ENCODE data around the gene FBXL14. TPM values are rescaled to one million over a fixed set of nuclear protein-coding genes. Genes with fewer than 3 reads are reported as not detected.

Gene FBXL14
- total and polyA plus RNA-seq, 5 donors: 4.7 to 8.3 (median 7.8) TPM

GRCh38 chr12:1579651-1580435, 14.5 kb downstream of the FBXL14 start:
- Histone ChIP-seq H3K27ac (ENCODE audit: low read length) (no peak overlapping the region), H3K4me1 (ENCODE audit: control insufficient read depth, insufficient read depth, low read length) (peaks cover 13% of the 10 kb centered on the region), H3K9me3 (ENCODE audit: control insufficient read depth, low read length) (no peaks in the 10 kb centered on the region), H3K27me3 (ENCODE audit: control insufficient read depth, insufficient read depth) (no peaks in the 10 kb centered on the region), H3K4me3 (ENCODE audit: low read length) (no peak overlapping the region)
- no peak for DNase-seq
- intact Hi-C loops (cut with DNase I): loop anchor here (5.0 to 10.0 kb wide), 3 partner anchors 285 to 463 kb away; no protein-coding TSS in a partner anchor
- no peak for ATAC-seq
- 89% methylated on average over 11 of the region's 11 CpGs for WGBS

GRCh38 chr12:1576410-1577241, 17.8 kb downstream of the FBXL14 start:
- peak; percentile 68 to 81 for ATAC-seq
- intact Hi-C loops (cut with DNase I): no loop called here
- DNase-seq: peak; percentile 58 to 87 (median 80)
- WGBS: 35% methylated on average over 21 of the region's 21 CpGs
- Histone ChIP-seq H3K27me3 (ENCODE audit: control insufficient read depth, insufficient read depth) (no peaks in the 10 kb centered on the region), H3K9me3 (ENCODE audit: control insufficient read depth, low read length) (no peaks in the 10 kb centered on the region), H3K4me1 (ENCODE audit: control insufficient read depth, insufficient read depth, low read length) (peaks cover 13% of the 10 kb centered on the region), H3K27ac (ENCODE audit: low read length) (no peak overlapping the region), H3K4me3 (ENCODE audit: low read length) (peak overlapping the region; percentile 18)

- no peak overlapping the region for H3K27ac ChIP-seq (ENCODE audit: low read length)
- H3K9me3 ChIP-seq (ENCODE audit: control insufficient read depth, low read length): no peaks in the 10 kb centered on the region
- peak overlapping the region; percentile 18 for H3K4me3 ChIP-seq (ENCODE audit: low read length)
- no peaks in the 10 kb centered on the region for H3K27me3 ChIP-seq (ENCODE audit: control insufficient read depth, insufficient read depth)
- peaks cover 13% of the 10 kb centered on the region for H3K4me1 ChIP-seq (ENCODE audit: control insufficient read depth, insufficient read depth, low read length)
- 20% methylated on average over 23 of the region's 23 CpGs for WGBS
- intact Hi-C loops (cut with DNase I): no loop called here
- DNase-seq: no peak
- peak; percentile 25 to 43 for ATAC-seq
Observed at GRCh38 chr12:1575408-1576401, 18.7 kb downstream of the FBXL14 start.

- no peak for ATAC-seq
- H3K9me3 ChIP-seq (ENCODE audit: control insufficient read depth, low read length): no peaks in the 10 kb centered on the region
- intact Hi-C loops (cut with DNase I): no loop called here
- H3K27me3 ChIP-seq (ENCODE audit: control insufficient read depth, insufficient read depth): no peaks in the 10 kb centered on the region
- WGBS: 51% methylated on average over 1 of the region's 1 CpG
- no peak overlapping the region for H3K27ac ChIP-seq (ENCODE audit: low read length)
- DNase-seq: no peak
- no peak overlapping the region for H3K4me3 ChIP-seq (ENCODE audit: low read length)
- H3K4me1 ChIP-seq (ENCODE audit: control insufficient read depth, insufficient read depth, low read length): peaks cover 13% of the 10 kb centered on the region
Observed at GRCh38 chr12:1574865-1575259, 19.5 kb downstream of the FBXL14 start.

- H3K4me3 ChIP-seq (ENCODE audit: low read length): no peak overlapping the region
- peaks cover 13% of the 10 kb centered on the region for H3K4me1 ChIP-seq (ENCODE audit: control insufficient read depth, insufficient read depth, low read length)
- no peak overlapping the region for H3K27ac ChIP-seq (ENCODE audit: low read length)
- ATAC-seq: peak; percentile 69 to 74
- no peaks in the 10 kb centered on the region for H3K9me3 ChIP-seq (ENCODE audit: control insufficient read depth, low read length)
- 75% methylated on average over 15 of the region's 15 CpGs for WGBS
- no peak for DNase-seq
- intact Hi-C loops (cut with DNase I): no loop called here
- H3K27me3 ChIP-seq (ENCODE audit: control insufficient read depth, insufficient read depth): no peaks in the 10 kb centered on the region
Observed at GRCh38 chr12:1573960-1574864, 20.2 kb downstream of the FBXL14 start.

- Histone ChIP-seq H3K27ac (ENCODE audit: low read length) (no peak overlapping the region), H3K4me1 (ENCODE audit: control insufficient read depth, insufficient read depth, low read length) (peaks cover 13% of the 10 kb centered on the region), H3K27me3 (ENCODE audit: control insufficient read depth, insufficient read depth) (no peaks in the 10 kb centered on the region), H3K9me3 (ENCODE audit: control insufficient read depth, low read length) (no peaks in the 10 kb centered on the region), H3K4me3 (ENCODE audit: low read length) (no peak overlapping the region)
- intact Hi-C loops (cut with DNase I): no loop called here
- DNase-seq (no peak), ATAC-seq (no peak)
- WGBS: 66% methylated on average over 5 of the region's 5 CpGs
Observed at GRCh38 chr12:1572731-1573130, 21.6 kb downstream of the FBXL14 start.

- ATAC-seq: no peak
- DNase-seq: no peak
- intact Hi-C loops (cut with DNase I): no loop called here
- no peaks in the 10 kb centered on the region for H3K4me1 ChIP-seq (ENCODE audit: control insufficient read depth, insufficient read depth, low read length)
- H3K4me3 ChIP-seq (ENCODE audit: low read length): no peak overlapping the region
- H3K9me3 ChIP-seq (ENCODE audit: control insufficient read depth, low read length): no peaks in the 10 kb centered on the region
- no peaks in the 10 kb centered on the region for H3K27me3 ChIP-seq (ENCODE audit: control insufficient read depth, insufficient read depth)
- WGBS: 98% methylated on average over 6 of the region's 6 CpGs
- H3K27ac ChIP-seq (ENCODE audit: low read length): no peak overlapping the region
Observed at GRCh38 chr12:1567852-1568251, 26.5 kb downstream of the FBXL14 start.

GRCh38 chr12:1566449-1567135, 27.8 kb downstream of the FBXL14 start:
- Histone ChIP-seq H3K27ac (ENCODE audit: low read length) (no peak overlapping the region), H3K4me3 (ENCODE audit: low read length) (no peak overlapping the region), H3K27me3 (ENCODE audit: control insufficient read depth, insufficient read depth) (no peaks in the 10 kb centered on the region), H3K4me1 (ENCODE audit: control insufficient read depth, insufficient read depth, low read length) (no peaks in the 10 kb centered on the region), H3K9me3 (ENCODE audit: control insufficient read depth, low read length) (no peaks in the 10 kb centered on the region)
- ATAC-seq: no peak
- intact Hi-C loops (cut with DNase I): no loop called here
- WGBS: 77% methylated on average over 24 of the region's 24 CpGs
- no peak for DNase-seq

GRCh38 chr12:1565172-1565571, 29.2 kb downstream of the FBXL14 start:
- intact Hi-C loops (cut with DNase I): no loop called here
- no peaks in the 10 kb centered on the region for H3K27me3 ChIP-seq (ENCODE audit: control insufficient read depth, insufficient read depth)
- DNase-seq (no peak), ATAC-seq (no peak)
- H3K27ac ChIP-seq (ENCODE audit: low read length): no peak overlapping the region
- no peaks in the 10 kb centered on the region for H3K4me1 ChIP-seq (ENCODE audit: control insufficient read depth, insufficient read depth, low read length)
- no peaks in the 10 kb centered on the region for H3K9me3 ChIP-seq (ENCODE audit: control insufficient read depth, low read length)
- 93% methylated on average over 5 of the region's 5 CpGs for WGBS
- no peak overlapping the region for H3K4me3 ChIP-seq (ENCODE audit: low read length)
